ENCODE measurements around the gene COG1.
A peak's percentile ranks its signal among the peaks of the same experiment; 100 is the strongest.

COG1 gene

GRCh38 chr17:73224237-73224636, 31.4 kb downstream of the COG1 start:
- no peak for TF ChIP-seq CTCF (IDR thresholded peaks at IDR 0.05; ENCODE audit: control insufficient read depth, extremely low read depth, insufficient read depth)
- no peak overlapping the region for H3K4me3 ChIP-seq (ENCODE audit: low read depth, low read length)
- DNase-seq (ENCODE audit: low read depth), result no peak

GRCh38 chr17:73224663-73225305, 31.9 kb downstream of the COG1 start:
- no peak overlapping the region for H3K4me3 ChIP-seq (ENCODE audit: low read depth, low read length)
- TF ChIP-seq CTCF (IDR thresholded peaks at IDR 0.05; ENCODE audit: control insufficient read depth, extremely low read depth, insufficient read depth), result no peak
- no peak for DNase-seq (ENCODE audit: low read depth)

GRCh38 chr17:73226556-73227172, 33.8 kb downstream of the COG1 start:
- TF ChIP-seq CTCF (IDR thresholded peaks at IDR 0.05; ENCODE audit: control insufficient read depth, extremely low read depth, insufficient read depth), result no peak
- H3K4me3 ChIP-seq (ENCODE audit: low read depth, low read length), result no peak overlapping the region
- DNase-seq (ENCODE audit: low read depth), result no peak

GRCh38 chr17:73227379-73227778, 34.5 kb downstream of the COG1 start:
- TF ChIP-seq CTCF (IDR thresholded peaks at IDR 0.05; ENCODE audit: control insufficient read depth, extremely low read depth, insufficient read depth), result no peak
- H3K4me3 ChIP-seq (ENCODE audit: low read depth, low read length), result no peak overlapping the region
- DNase-seq (ENCODE audit: low read depth), result no peak

GRCh38 chr17:73227944-73228343, 35.1 kb downstream of the COG1 start:
- TF ChIP-seq CTCF (IDR thresholded peaks at IDR 0.05; ENCODE audit: control insufficient read depth, extremely low read depth, insufficient read depth), result no peak
- no peak for DNase-seq (ENCODE audit: low read depth)
- H3K4me3 ChIP-seq (ENCODE audit: low read depth, low read length), result no peak overlapping the region

GRCh38 chr17:73228748-73229236, 35.9 kb downstream of the COG1 start:
- TF ChIP-seq CTCF (IDR thresholded peaks at IDR 0.05; ENCODE audit: control insufficient read depth, extremely low read depth, insufficient read depth), result no peak
- DNase-seq (ENCODE audit: low read depth), result peak; percentile 26
- H3K4me3 ChIP-seq (ENCODE audit: low read depth, low read length), result no peak overlapping the region

All from LNCaP clone FGC (cell line).